HG03060 (cell line): Measurements from ENCODE around the gene RRAGA.
"Not testable (repeated sequence)": the region's sequence is repeated elsewhere in the genome, so short reads cannot be mapped to it uniquely, and the experiment has no call there.

Experiments used
- ATAC-seq: cut with Tn5 transposase; IDR thresholded peaks from one replicate; pipeline ENCODE4 v1.9.1; 2021; ENCODE audit warnings: low read depth, moderate number of reproducible peaks; ENCODE audit not compliant: unreplicated experiment

Gene RRAGA

GRCh38 chr9:19074836-19075235, 25.6 kb downstream of the RRAGA start:
- ATAC-seq: no peak

- ATAC-seq: no peak
Measured at GRCh38 chr9:19085295-19085694, 36.1 kb downstream of the RRAGA start.

- ATAC-seq: no peak
Measured at GRCh38 chr9:19087106-19088000, 38.1 kb downstream of the RRAGA start.

- ATAC-seq: not testable (repeated sequence)
Measured at GRCh38 chr9:19097431-19097830, 48.2 kb downstream of the RRAGA start.
